ENCODE results near the gene CABLES1.

CABLES1 gene

DNA sequence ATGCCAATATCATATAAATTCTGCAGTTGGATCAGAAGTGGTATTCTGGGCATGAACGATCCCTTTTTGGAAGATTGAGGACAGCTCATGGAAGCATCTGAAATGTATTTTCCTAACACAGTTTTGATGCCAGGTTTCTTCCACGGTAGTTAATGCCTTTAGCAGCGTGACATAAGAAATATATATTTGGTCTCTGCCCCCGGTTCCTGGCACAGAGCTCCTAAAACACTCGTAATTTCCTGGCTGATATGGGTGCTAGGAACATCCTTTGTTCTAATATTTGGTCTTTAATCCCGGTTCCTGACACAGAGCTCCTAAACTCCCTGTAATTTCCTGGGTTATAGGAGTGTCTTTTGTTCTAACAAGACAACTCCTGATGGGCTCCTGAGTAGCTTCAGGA, 8.2 kb upstream of the CABLES1 start:
- Mint-ChIP-seq H3K9me3 (no peaks in the 10 kb centered on the region), H3K4me3 (no peak overlapping the region), H3K27ac (no peak overlapping the region), H3K27me3 (peaks cover 13% of the 10 kb centered on the region), H3K4me1 (peaks cover 3% of the 10 kb centered on the region), H3K36me3 (no peaks in the 10 kb centered on the region)
- DNase-seq (ENCODE audit: low spot score in 2 of 2) (no peak), ATAC-seq (ENCODE audit: low read depth) (no peak)

- Mint-ChIP-seq H3K4me3 (no peak overlapping the region), H3K36me3 (no peaks in the 10 kb centered on the region), H3K27me3 (peaks cover 11% of the 10 kb centered on the region), H3K9me3 (no peaks in the 10 kb centered on the region), H3K4me1 (peaks cover 5% of the 10 kb centered on the region), H3K27ac (no peak overlapping the region)
- ATAC-seq (ENCODE audit: low read depth) = no peak
- no peak for DNase-seq (ENCODE audit: low spot score in 2 of 2)
Observed at GRCh38 chr18:23129355-23130002, 5.8 kb upstream of the CABLES1 start.

- peaks cover 12% of the 10 kb centered on the region for H3K4me1 Mint-ChIP-seq
- peaks cover 9% of the 10 kb centered on the region for H3K27me3 Mint-ChIP-seq
- H3K27ac Mint-ChIP-seq = no peak overlapping the region
- DNase-seq (ENCODE audit: low spot score in 2 of 2) = peak; percentile 69 to 70
- peak; percentile 60 for ATAC-seq (ENCODE audit: low read depth)
- no peaks in the 10 kb centered on the region for H3K9me3 Mint-ChIP-seq
- H3K4me3 Mint-ChIP-seq = no peak overlapping the region
- no peaks in the 10 kb centered on the region for H3K36me3 Mint-ChIP-seq
Observed at GRCh38 chr18:23131693-23132319, 3.5 kb upstream of the CABLES1 start.

DNA sequence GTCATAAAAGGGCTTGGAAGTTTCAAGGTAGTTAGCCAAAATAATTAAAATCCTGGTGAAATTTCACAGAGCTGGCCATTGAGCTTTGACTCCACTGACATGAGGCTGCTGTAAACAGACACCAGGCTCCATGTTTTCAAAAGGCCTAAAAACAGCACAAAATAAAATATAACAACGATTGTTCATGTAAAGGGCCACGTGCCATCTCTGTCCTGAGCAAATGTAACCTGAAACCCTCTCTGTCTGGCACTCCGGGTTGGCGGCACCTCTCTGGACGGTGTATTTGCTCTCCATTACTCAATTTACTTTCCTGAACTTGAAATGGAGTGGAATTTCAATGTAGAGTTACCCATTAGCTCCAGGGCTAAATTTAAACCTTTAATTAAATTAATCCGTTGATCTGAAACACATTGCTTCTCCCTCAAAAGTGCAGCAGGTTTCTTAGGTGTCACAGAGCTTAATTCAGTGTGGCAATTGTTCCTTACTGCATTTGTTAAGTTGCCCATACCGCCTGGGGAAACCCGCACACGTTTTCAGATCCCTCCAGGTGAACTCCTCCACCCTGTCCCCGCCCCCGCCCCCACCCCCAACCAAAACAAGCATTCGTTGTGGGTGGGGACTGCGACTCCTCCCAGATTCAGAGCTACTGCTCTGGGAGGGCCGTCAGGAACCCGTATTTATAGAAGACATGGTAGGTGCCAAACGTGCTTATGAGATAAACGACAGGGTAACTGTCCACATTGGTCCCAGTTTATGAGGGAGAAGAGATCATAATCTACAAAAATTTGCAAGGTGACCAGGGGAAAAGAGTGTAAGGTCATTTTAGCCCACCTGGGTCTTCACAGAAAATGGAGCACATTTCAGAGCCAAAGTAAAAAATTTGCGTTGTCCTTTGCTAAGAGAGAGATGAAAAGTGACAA, 1.2 kb upstream of the CABLES1 start:
- Mint-ChIP-seq H3K27me3 (peaks cover 17% of the 10 kb centered on the region), H3K9me3 (no peaks in the 10 kb centered on the region), H3K36me3 (no peaks in the 10 kb centered on the region), H3K4me3 (peak overlapping the region; percentile 84), H3K4me1 (peaks cover 15% of the 10 kb centered on the region), H3K27ac (no peak overlapping the region)
- ATAC-seq (ENCODE audit: low read depth) (peak; percentile 46), DNase-seq (ENCODE audit: low spot score in 2 of 2) (peak; percentile 14 to 19)

GRCh38 chr18:23135550-23136325, 453 bp downstream of the CABLES1 start:
- Mint-ChIP-seq H3K4me1 (peaks cover 15% of the 10 kb centered on the region), H3K4me3 (peak overlapping the region; percentile 21), H3K27ac (no peak overlapping the region), H3K36me3 (no peaks in the 10 kb centered on the region), H3K27me3 (peaks cover 17% of the 10 kb centered on the region), H3K9me3 (no peaks in the 10 kb centered on the region)
- DNase-seq (ENCODE audit: low spot score in 2 of 2) (peak; percentile 20 to 48), ATAC-seq (ENCODE audit: low read depth) (peak; percentile 35)

GRCh38 chr18:23136326-23137096, 1.2 kb downstream of the CABLES1 start:
- peaks cover 15% of the 10 kb centered on the region for H3K4me1 Mint-ChIP-seq
- no peaks in the 10 kb centered on the region for H3K36me3 Mint-ChIP-seq
- H3K27ac Mint-ChIP-seq = no peak overlapping the region
- no peaks in the 10 kb centered on the region for H3K9me3 Mint-ChIP-seq
- peak; percentile 11 to 49 for DNase-seq (ENCODE audit: low spot score in 2 of 2)
- peak overlapping the region; percentile 79 for H3K4me3 Mint-ChIP-seq
- ATAC-seq (ENCODE audit: low read depth) = peak; percentile 15
- H3K27me3 Mint-ChIP-seq = peaks cover 17% of the 10 kb centered on the region

- peaks cover 12% of the 10 kb centered on the region for H3K4me1 Mint-ChIP-seq
- peaks cover 16% of the 10 kb centered on the region for H3K27me3 Mint-ChIP-seq
- H3K36me3 Mint-ChIP-seq = no peaks in the 10 kb centered on the region
- no peak overlapping the region for H3K27ac Mint-ChIP-seq
- no peaks in the 10 kb centered on the region for H3K9me3 Mint-ChIP-seq
- H3K4me3 Mint-ChIP-seq = peak overlapping the region; percentile 79
- no peak for ATAC-seq (ENCODE audit: low read depth)
- no peak for DNase-seq (ENCODE audit: low spot score in 2 of 2)
Observed at GRCh38 chr18:23137097-23137635, 1.9 kb downstream of the CABLES1 start.

GRCh38 chr18:23137788-23138216, 2.5 kb downstream of the CABLES1 start:
- H3K36me3 Mint-ChIP-seq = no peaks in the 10 kb centered on the region
- no peak for DNase-seq (ENCODE audit: low spot score in 2 of 2)
- no peaks in the 10 kb centered on the region for H3K9me3 Mint-ChIP-seq
- no peak overlapping the region for H3K27ac Mint-ChIP-seq
- peaks cover 16% of the 10 kb centered on the region for H3K27me3 Mint-ChIP-seq
- ATAC-seq (ENCODE audit: low read depth) = no peak
- H3K4me3 Mint-ChIP-seq = peak overlapping the region; percentile 36
- H3K4me1 Mint-ChIP-seq = peaks cover 12% of the 10 kb centered on the region

GRCh38 chr18:23138471-23138870, 3.2 kb downstream of the CABLES1 start:
- no peaks in the 10 kb centered on the region for H3K9me3 Mint-ChIP-seq
- no peak overlapping the region for H3K27ac Mint-ChIP-seq
- DNase-seq (ENCODE audit: low spot score in 2 of 2) = no peak
- H3K4me1 Mint-ChIP-seq = peaks cover 15% of the 10 kb centered on the region
- peaks cover 16% of the 10 kb centered on the region for H3K27me3 Mint-ChIP-seq
- no peak overlapping the region for H3K4me3 Mint-ChIP-seq
- no peaks in the 10 kb centered on the region for H3K36me3 Mint-ChIP-seq
- no peak for ATAC-seq (ENCODE audit: low read depth)

DNA sequence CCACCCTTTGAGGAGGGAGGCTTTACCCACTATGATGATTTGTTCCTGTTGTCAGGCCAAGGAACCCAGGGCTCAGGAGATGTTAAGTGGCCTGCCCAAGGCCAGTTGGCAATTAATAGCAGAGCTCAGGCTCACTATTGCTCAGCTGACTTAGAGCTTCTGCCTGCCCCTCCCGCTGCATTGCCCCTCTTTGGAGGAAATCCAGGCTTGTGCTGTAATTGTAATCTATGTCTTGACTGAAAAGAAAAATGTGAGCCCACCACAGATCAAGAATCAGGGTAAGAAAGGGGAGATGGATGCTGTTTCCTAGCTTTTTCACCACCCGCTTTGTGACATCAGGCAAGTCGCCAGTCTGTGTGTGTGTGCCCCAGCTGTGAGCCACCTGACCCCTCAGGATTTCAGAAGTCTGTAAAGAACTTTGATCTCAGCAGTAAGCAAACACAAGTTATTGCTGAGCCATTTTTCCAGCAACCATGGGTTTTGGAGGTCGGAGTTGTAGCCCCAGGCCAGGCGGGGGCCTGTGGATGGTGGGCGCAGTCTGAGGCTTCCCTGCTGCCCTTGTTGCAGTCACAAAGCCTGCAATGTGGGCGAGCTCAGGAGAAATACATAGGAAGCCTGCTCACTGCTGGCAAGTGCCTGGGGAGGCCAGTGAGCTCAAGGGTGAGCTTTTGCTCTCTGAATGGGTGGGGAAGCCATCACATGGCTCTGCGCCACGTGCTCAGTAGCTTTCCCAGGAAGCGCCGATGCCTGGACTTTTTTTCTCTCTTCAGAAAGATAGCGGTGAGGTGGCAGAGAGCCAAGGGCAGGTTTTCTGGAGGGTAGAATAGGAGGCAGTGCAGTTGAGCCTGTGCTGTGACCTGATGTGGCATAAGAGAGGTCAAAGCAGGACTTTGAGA, 6.1 kb downstream of the CABLES1 start:
- Mint-ChIP-seq H3K27ac (no peak overlapping the region), H3K27me3 (peaks cover 11% of the 10 kb centered on the region), H3K4me3 (no peak overlapping the region), H3K4me1 (peaks cover 6% of the 10 kb centered on the region), H3K36me3 (no peaks in the 10 kb centered on the region), H3K9me3 (no peaks in the 10 kb centered on the region)
- no peak for DNase-seq (ENCODE audit: low spot score in 2 of 2)
- ATAC-seq (ENCODE audit: low read depth) = no peak

GRCh38 chr18:23142251-23142929, 7.1 kb downstream of the CABLES1 start:
- DNase-seq (ENCODE audit: low spot score in 2 of 2) (no peak), ATAC-seq (ENCODE audit: low read depth) (no peak)
- H3K9me3 Mint-ChIP-seq = no peaks in the 10 kb centered on the region
- H3K27ac Mint-ChIP-seq = no peak overlapping the region
- no peaks in the 10 kb centered on the region for H3K36me3 Mint-ChIP-seq
- peaks cover 9% of the 10 kb centered on the region for H3K27me3 Mint-ChIP-seq
- peaks cover 3% of the 10 kb centered on the region for H3K4me1 Mint-ChIP-seq
- no peak overlapping the region for H3K4me3 Mint-ChIP-seq
